ENCODE results near the gene STX18.
"Not testable (repeated sequence)": the region's sequence is repeated elsewhere in the genome, so short reads cannot be mapped to it uniquely, and the experiment has no call there.

Gene STX18

GRCh38 chr4:4555916-4556315, 14.1 kb upstream of the STX18 start:
- DNase-seq (ENCODE audit: low read depth in 3 of 3, low spot score in 1 of 3): no peak

- no peak for DNase-seq (ENCODE audit: low read depth in 3 of 3, low spot score in 1 of 3)
Observed at GRCh38 chr4:4554234-4554633, 12.4 kb upstream of the STX18 start.

- DNase-seq (ENCODE audit: low read depth in 3 of 3, low spot score in 1 of 3): not testable (repeated sequence)
Observed at GRCh38 chr4:4552042-4552441, 10.2 kb upstream of the STX18 start.

GRCh38 chr4:4550161-4550560, 8.3 kb upstream of the STX18 start:
- DNase-seq (ENCODE audit: low read depth in 3 of 3, low spot score in 1 of 3): not testable (repeated sequence)

- no peak for DNase-seq (ENCODE audit: low read depth in 3 of 3, low spot score in 1 of 3)
Observed at GRCh38 chr4:4549534-4549933, 7.7 kb upstream of the STX18 start.

GRCh38 chr4:4542774-4543485, 1.1 kb upstream of the STX18 start:
- DNase-seq (ENCODE audit: low read depth in 3 of 3, low spot score in 1 of 3): no peak

GRCh38 chr4:4541040-4541631, 712 bp downstream of the STX18 start:
- DNase-seq (ENCODE audit: low read depth in 3 of 3, low spot score in 1 of 3): no peak

GRCh38 chr4:4539481-4539880, 2.4 kb downstream of the STX18 start:
- no peak for DNase-seq (ENCODE audit: low read depth in 3 of 3, low spot score in 1 of 3)

GRCh38 chr4:4535590-4535989, 6.3 kb downstream of the STX18 start:
- no peak for DNase-seq (ENCODE audit: low read depth in 3 of 3, low spot score in 1 of 3)

GRCh38 chr4:4534515-4535145, 7.2 kb downstream of the STX18 start:
- DNase-seq (ENCODE audit: low read depth in 3 of 3, low spot score in 1 of 3): no peak

- no peak for DNase-seq (ENCODE audit: low read depth in 3 of 3, low spot score in 1 of 3)
Observed at GRCh38 chr4:4533461-4534169, 8.2 kb downstream of the STX18 start.

- no peak for DNase-seq (ENCODE audit: low read depth in 3 of 3, low spot score in 1 of 3)
Observed at GRCh38 chr4:4532371-4533154, 9.3 kb downstream of the STX18 start.

- no peak for DNase-seq (ENCODE audit: low read depth in 3 of 3, low spot score in 1 of 3)
Observed at GRCh38 chr4:4529392-4529791, 12.5 kb downstream of the STX18 start.

GRCh38 chr4:4526401-4526800, 15.4 kb downstream of the STX18 start:
- DNase-seq (ENCODE audit: low read depth in 3 of 3, low spot score in 1 of 3): no peak

GRCh38 chr4:4524364-4524763, 17.5 kb downstream of the STX18 start:
- no peak for DNase-seq (ENCODE audit: low read depth in 3 of 3, low spot score in 1 of 3)

- no peak for DNase-seq (ENCODE audit: low read depth in 3 of 3, low spot score in 1 of 3)
Observed at GRCh38 chr4:4521731-4522130, 20.1 kb downstream of the STX18 start.

- DNase-seq (ENCODE audit: low read depth in 3 of 3, low spot score in 1 of 3): no peak
Observed at GRCh38 chr4:4521136-4521535, 20.7 kb downstream of the STX18 start.

- DNase-seq (ENCODE audit: low read depth in 3 of 3, low spot score in 1 of 3): no peak
Observed at GRCh38 chr4:4519297-4519894, 22.5 kb downstream of the STX18 start.

GRCh38 chr4:4518747-4519146, 23.1 kb downstream of the STX18 start:
- DNase-seq (ENCODE audit: low read depth in 3 of 3, low spot score in 1 of 3): no peak

- DNase-seq (ENCODE audit: low read depth in 3 of 3, low spot score in 1 of 3): no peak
Observed at GRCh38 chr4:4514786-4515185, 27.1 kb downstream of the STX18 start.

GRCh38 chr4:4512282-4512681, 29.6 kb downstream of the STX18 start:
- no peak for DNase-seq (ENCODE audit: low read depth in 3 of 3, low spot score in 1 of 3)
